GM19035 (cell line): ENCODE measurements around the gene MROH2A.

Experiments
- ATAC-seq: cut with Tn5 transposase; IDR thresholded peaks from one replicate; pipeline ENCODE4 v1.9.1; 2021; ENCODE audit not compliant: unreplicated experiment

Gene MROH2A

GRCh38 chr2:233764761-233765160 lies 13.4 kb upstream of the MROH2A start:
- ATAC-seq, result no peak

- ATAC-seq, result no peak
These were observed 11.7 kb upstream of the MROH2A start for GRCh38 chr2:233766416-233766815.

DNA sequence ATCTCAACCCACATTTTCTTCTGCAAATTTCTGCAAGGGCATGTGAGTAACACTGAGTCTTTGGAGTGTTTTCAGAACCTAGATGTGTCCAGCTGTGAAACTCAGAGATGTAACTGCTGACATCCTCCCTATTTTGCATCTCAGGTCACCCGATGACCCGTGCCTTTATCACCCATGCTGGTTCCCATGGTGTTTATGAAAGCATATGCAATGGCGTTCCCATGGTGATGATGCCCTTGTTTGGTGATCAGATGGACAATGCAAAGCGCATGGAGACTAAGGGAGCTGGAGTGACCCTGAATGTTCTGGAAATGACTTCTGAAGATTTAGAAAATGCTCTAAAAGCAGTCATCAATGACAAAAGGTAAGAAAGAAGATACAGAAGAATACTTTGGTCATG lies 10.1 kb upstream of the MROH2A start:
- no peak for ATAC-seq

GRCh38 chr2:233769260-233769659 lies 8.9 kb upstream of the MROH2A start:
- no peak for ATAC-seq

DNA sequence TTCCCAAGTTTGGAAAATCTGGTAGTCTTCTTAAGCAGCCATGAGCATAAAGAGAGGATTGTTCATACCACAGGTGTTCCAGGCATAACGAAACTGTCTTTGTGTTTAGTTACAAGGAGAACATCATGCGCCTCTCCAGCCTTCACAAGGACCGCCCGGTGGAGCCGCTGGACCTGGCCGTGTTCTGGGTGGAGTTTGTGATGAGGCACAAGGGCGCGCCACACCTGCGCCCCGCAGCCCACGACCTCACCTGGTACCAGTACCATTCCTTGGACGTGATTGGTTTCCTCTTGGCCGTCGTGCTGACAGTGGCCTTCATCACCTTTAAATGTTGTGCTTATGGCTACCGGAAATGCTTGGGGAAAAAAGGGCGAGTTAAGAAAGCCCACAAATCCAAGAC lies 6.0 kb upstream of the MROH2A start:
- no peak for ATAC-seq

DNA sequence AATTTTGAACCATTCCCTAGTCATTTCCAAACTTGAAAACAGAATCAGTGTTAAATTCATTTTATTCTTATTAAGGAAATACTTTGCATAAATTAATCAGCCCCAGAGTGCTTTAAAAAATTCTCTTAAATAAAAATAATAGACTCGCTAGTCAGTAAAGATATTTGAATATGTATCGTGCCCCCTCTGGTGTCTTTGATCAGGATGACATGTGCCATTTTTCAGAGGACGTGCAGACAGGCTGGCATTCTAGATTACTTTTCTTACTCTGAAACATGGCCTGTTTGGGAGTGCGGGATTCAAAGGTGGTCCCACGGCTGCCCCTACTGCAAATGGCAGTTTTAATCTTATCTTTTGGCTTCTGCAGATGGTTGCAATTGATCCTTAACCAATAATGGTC lies 5.5 kb upstream of the MROH2A start:
- no peak for ATAC-seq

- no peak for ATAC-seq
These were observed 4.3 kb upstream of the MROH2A start for GRCh38 chr2:233773854-233774253.

DNA sequence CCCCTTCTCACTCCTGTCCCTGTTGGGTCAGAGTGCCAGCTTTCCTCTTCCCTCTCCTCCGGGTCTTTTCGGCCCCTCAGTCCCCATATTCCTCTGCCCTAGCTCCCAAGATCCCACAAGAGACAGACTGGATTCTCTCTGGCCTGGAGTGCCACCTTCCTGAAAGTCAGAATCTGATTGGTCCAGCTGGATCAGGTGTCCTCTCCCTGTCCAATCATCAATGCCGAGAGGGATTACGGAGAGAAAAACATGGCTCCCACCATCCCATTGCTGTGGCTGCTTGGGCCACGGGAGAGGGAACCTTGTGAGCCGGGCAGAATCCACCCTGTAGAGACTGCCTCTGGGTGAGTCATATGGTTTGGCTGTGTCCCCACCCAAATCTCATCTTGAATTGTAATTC lies 2.7 kb upstream of the MROH2A start:
- ATAC-seq, result no peak

GRCh38 chr2:233779722-233780121 lies 1.6 kb downstream of the MROH2A start:
- no peak for ATAC-seq

DNA sequence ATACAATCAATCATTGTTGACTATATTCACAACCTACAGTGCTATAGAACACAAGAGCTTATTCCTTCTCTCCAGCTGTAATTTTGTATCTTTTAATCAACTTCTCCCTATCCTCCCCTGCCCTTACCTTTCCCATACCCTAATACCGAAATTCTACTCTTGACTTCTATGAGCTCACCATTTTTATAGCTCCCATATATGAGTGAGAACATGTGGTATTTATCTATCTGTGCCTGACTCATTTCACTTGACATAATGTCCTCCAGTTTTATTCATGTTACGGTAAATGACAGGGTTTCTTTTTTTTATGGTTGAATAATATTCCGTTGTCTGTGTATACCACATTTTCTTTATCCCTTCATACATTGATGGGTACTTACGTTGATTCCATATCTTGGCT lies 2.6 kb downstream of the MROH2A start:
- ATAC-seq, result no peak

GRCh38 chr2:233789554-233789953 lies 11.4 kb downstream of the MROH2A start:
- ATAC-seq, result no peak

DNA sequence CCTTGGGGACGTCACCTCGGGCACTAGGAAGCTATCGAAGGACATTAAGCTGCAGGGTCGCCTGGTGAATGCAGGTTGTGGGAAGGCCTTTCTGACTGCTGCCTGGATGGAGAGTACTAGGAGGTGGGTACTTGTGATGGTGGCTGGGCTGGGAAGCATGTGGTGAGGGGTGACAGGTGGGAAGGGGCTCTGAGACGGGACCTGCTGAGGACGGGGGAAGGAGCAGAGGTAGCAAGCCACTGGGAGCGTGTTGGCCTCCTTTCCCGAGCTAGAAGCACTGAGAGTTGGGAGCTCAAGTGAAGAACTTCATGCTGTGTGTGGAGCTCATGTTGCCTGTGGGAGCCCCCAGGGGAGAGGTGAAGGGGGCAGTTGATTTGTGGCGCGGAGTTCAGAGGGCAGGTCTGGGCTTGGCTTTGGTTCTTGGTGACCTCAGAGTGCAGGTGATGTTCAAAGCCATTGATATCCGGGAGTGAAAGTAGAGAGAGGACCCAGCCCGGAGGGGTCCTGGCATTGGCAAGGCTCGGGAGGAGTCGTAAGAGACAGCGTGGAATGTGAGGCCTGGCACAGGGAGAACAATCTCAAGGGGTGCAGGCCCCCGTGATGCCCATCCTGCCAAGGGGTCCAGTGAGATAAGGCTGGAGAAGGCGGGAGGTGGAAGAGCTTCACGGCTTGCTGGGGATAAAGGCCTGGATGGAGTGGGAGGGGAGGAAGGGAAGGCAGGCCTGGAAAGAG lies 13.2 kb downstream of the MROH2A start:
- ATAC-seq, result no peak

GRCh38 chr2:233791883-233792329 lies 13.8 kb downstream of the MROH2A start:
- no peak for ATAC-seq

DNA sequence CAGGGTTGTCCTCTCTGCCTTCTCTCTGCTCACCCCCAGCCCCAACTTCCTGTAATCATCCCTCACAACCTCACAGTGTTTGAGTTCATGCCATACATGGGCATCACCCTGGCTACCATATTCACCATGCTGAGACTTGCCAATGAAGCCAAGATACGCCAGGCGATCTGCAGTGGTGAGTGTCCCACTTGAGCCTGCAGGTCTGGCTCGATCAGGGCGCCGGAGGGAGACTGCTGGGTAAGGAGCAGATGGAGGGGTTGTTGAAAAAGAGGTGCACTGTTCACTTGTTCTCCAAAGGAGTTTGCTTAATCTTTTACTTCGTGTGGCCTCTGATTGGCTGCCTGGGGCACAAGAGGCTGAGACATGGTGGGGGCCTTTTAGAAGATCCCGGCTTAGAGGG lies 14.6 kb downstream of the MROH2A start:
- no peak for ATAC-seq

DNA sequence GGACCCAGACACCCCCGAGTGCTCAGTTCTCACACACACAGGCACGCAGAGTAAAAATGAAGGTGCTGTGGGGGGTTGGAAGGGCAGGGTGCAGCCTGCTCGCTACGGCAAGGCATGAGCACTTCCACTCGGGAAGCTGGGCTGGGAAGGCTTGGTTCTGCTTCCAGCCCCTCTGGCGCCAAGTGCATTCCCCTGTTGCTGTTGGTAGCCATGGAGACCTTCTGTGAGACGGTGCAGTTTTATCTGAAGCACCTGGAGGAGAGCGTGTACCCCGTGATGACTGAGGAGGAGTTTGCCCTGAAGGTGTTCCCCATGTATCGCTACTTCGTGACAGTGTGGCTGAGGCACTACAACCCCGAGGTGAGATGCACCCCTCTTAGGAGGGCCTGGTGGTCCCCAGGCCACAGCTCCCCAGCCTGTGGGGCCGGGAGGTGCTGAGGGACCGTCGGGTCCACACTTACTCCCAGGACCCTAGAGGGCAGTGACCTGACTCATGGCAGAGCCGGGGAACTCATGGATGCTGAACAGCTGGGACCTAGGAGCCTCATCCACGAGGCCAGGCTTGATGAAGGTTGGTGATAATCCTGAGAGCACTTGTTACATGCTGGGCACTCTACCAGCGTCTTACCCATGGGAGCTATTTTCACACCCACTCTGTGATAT lies 15.5 kb downstream of the MROH2A start:
- ATAC-seq, result no peak

GRCh38 chr2:233794128-233794658 lies 16.1 kb downstream of the MROH2A start:
- ATAC-seq, result no peak

- no peak for ATAC-seq
These were observed 17.6 kb downstream of the MROH2A start for GRCh38 chr2:233795735-233796171.

- ATAC-seq, result no peak
These were observed 18.1 kb downstream of the MROH2A start for GRCh38 chr2:233796254-233796653.

DNA sequence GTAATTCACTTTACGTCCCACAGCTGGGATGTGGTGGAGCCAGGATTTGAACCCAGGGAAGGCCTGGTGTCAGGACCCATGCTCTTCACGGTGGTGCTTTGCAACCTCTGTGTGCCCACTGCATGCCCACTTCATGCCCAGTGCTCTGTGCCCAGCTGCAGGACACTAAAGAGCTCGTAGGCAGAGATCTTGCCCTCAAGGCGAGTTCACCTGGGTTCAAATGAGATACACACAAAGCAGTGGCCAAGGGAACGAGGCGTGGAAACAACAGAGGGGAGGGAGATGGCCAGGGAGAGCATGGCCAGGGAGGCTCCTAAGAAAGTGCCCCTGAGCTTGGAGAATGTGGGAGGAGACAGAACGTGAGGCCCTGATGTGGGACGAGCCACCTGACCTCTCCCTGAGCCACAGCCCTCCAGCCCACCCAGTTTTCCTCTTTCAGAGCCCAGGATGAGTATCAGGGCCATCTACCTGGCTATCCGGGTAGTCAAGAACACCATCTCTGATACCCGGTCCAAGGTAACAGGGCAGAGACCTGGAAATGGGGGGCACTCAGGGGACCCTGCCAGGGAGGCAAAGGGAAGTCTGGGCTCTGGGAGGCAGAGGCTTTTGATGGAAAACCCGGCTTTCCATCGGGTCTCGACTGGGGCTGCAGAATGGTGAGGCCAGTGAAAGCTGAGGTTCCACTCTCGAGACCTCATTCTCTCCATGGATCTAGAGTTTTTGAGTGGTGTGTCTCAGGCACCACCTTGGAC lies 20.4 kb downstream of the MROH2A start:
- ATAC-seq, result no peak

DNA sequence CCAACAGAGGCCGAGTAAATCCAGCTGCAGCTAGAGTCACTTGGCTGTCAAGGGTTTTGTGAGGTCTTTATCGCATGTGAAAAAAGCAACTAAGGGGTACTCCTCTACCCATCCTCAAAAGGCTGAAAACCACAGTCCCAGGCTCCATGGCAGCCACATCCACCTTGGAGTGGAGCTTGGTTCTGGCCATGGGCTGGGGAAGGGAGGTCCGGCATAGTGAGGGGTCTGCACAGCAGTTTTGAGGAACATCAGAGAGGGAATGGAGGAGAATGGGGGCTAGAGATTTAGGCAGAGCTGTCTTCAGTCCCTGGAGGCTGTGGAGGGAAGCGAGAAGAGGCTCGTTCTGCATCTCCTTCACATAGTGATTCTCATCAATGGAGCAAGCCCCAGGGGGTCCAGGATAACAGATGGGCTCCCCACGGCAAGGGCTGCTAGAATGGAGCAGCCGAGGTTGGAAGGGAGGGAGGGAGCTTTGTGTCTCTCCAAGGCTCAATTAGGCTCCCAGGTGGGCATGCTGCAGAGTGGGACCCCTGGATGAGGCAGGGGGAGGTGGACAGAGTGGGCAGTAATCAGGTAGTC lies 21.0 kb downstream of the MROH2A start:
- ATAC-seq, result no peak

DNA sequence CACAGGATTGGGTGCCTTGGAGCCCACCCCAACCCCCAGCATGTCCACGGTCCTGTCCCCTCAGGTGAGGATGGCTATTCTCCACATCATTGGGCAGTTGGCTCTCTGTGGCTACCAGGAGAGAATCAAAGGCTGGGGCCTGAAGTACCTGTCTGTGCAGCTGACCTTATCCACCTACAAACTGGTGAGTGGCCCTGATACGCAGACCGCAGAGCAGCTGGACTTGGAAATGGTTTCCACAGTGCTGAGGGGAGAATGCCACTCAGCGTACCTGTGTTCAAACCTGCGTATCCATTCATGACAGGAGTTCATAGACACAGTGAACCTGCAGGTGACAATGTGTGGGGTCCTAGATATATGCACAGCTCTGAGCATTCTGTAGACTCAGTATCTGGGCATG lies 21.6 kb downstream of the MROH2A start:
- ATAC-seq, result no peak
